H9 (cell line): ENCODE results near the gene ACTR8. TPM values are rescaled to one million over a fixed set of nuclear protein-coding genes. Genes with fewer than 3 reads are reported as not detected.
A peak's percentile ranks its signal among the peaks of the same experiment; 100 is the strongest.

Experiments
- DNase-seq: peaks from one replicate; pipeline ENCODE4 v3.0.0-alpha.2; 2017
- H2AFZ ChIP-seq: one replicate; pipeline ENCODE4 v1.6.1; 2013; ENCODE audit warnings: mild to moderate bottlenecking, low read length, control low read depth, moderate library complexity
- H2AK5ac ChIP-seq: 2 replicates; pipeline ENCODE4 v1.6.1; 2013; ENCODE audit warnings: low read length, control low read depth, mixed read lengths; ENCODE audit not compliant: insufficient read length
- H2BK120ac ChIP-seq: one replicate; pipeline ENCODE4 v1.6.1; 2013; ENCODE audit warnings: low read depth, mild to moderate bottlenecking, low read length, control low read depth, inconsistent platforms; ENCODE audit not compliant: poor library complexity, severe bottlenecking
- H2BK12ac ChIP-seq: 2 replicates; pipeline ENCODE4 v1.6.1; 2013; ENCODE audit warnings: low read length, control low read depth, mixed read lengths, low read depth; ENCODE audit not compliant: insufficient read length
- H2BK15ac ChIP-seq: 2 replicates; pipeline ENCODE4 v1.6.1; 2013; ENCODE audit warnings: low read depth, low read length, control low read depth
- H2BK20ac ChIP-seq: one replicate; pipeline ENCODE4 v1.6.1; 2013; ENCODE audit warnings: low read depth, mild to moderate bottlenecking, low read length, control low read depth, inconsistent platforms; ENCODE audit not compliant: poor library complexity, severe bottlenecking
- H2BK5ac ChIP-seq: 2 replicates; pipeline ENCODE4 v1.6.1; 2013; ENCODE audit warnings: low read length, control low read depth, mixed read lengths; ENCODE audit not compliant: insufficient read length
- H3K14ac ChIP-seq: 2 replicates; pipeline ENCODE4 v1.6.1; 2013; ENCODE audit warnings: low read length, control low read depth; ENCODE audit not compliant: insufficient read depth
- H3K18ac ChIP-seq: 2 replicates; pipeline ENCODE4 v1.6.1; 2013; ENCODE audit warnings: low read depth, mild to moderate bottlenecking, mixed read lengths, low read length, control low read depth; ENCODE audit not compliant: insufficient read length
- H3K23ac ChIP-seq: 2 replicates; pipeline ENCODE4 v1.6.1; 2013; ENCODE audit warnings: low read length, control low read depth, mixed read lengths, low read depth; ENCODE audit not compliant: insufficient read length
- H3K23me2 ChIP-seq: 2 replicates; pipeline ENCODE4 v1.6.1; 2013; ENCODE audit warnings: low read depth, mild to moderate bottlenecking, mixed read lengths, low read length, control low read depth; ENCODE audit not compliant: insufficient read length, poor library complexity, severe bottlenecking
- H3K27ac ChIP-seq: 2 replicates; pipeline ENCODE4 v1.5.1; 2013; ENCODE audit warnings: low read length, control low read depth, mixed read lengths, low read depth; ENCODE audit not compliant: insufficient read length
- H3K27me3 ChIP-seq: 2 replicates; pipeline ENCODE4 v1.6.1; 2013; ENCODE audit warnings: low read length, control low read depth, inconsistent platforms; ENCODE audit not compliant: insufficient read depth
- H3K4ac ChIP-seq: 2 replicates; pipeline ENCODE4 v1.6.1; 2013; ENCODE audit warnings: low read depth, mild to moderate bottlenecking, control low read depth, inconsistent platforms, low read length, moderate library complexity
- H3K4me1 ChIP-seq: 2 replicates; pipeline ENCODE4 v1.6.1; 2013; ENCODE audit warnings: low read length, control low read depth, inconsistent platforms; ENCODE audit not compliant: insufficient read depth
- H3K4me2 ChIP-seq: 2 replicates; pipeline ENCODE4 v1.6.1; 2013; ENCODE audit warnings: low read length, control low read depth, mixed read lengths; ENCODE audit not compliant: insufficient read length, insufficient read depth
- H3K56ac ChIP-seq: 2 replicates; pipeline ENCODE4 v1.6.1; 2013; ENCODE audit warnings: low read depth, mild to moderate bottlenecking, mixed read lengths, low read length, control low read depth; ENCODE audit not compliant: insufficient read length
- H3K79me1 ChIP-seq: 2 replicates; pipeline ENCODE4 v1.6.1; 2013; ENCODE audit warnings: low read depth, mild to moderate bottlenecking, moderate library complexity, low read length, control low read depth, inconsistent platforms; ENCODE audit not compliant: insufficient read depth, poor library complexity, severe bottlenecking
- H3K79me2 ChIP-seq: 2 replicates; pipeline ENCODE4 v1.6.1; 2013; ENCODE audit warnings: low read length, control low read depth, inconsistent platforms; ENCODE audit not compliant: insufficient read depth
- H3K9ac ChIP-seq: 2 replicates; pipeline ENCODE4 v1.6.1; 2013; ENCODE audit warnings: low read length, control low read depth, mixed read lengths; ENCODE audit not compliant: insufficient read length; ENCODE audit errors: extremely low read depth
- H3K9me3 ChIP-seq: one replicate; pipeline ENCODE4 v1.6.1; 2013; ENCODE audit warnings: low read depth, low read length, inconsistent platforms; ENCODE audit not compliant: control insufficient read depth
- H3T11ph ChIP-seq: one replicate; pipeline ENCODE4 v1.6.1; 2013; ENCODE audit warnings: mild to moderate bottlenecking, low read length, control low read depth, inconsistent platforms
- H4K20me1 ChIP-seq: one replicate; pipeline ENCODE4 v1.6.1; 2013; ENCODE audit not compliant: control insufficient read depth, insufficient read length, insufficient read depth
- H4K5ac ChIP-seq: 2 replicates; pipeline ENCODE4 v1.6.1; 2013; ENCODE audit warnings: low read depth, mild to moderate bottlenecking, mixed read lengths, low read length, control low read depth; ENCODE audit not compliant: insufficient read length
- H4K8ac ChIP-seq: replicated peaks from 2 replicates; pipeline ENCODE4 v1.6.1; 2013; ENCODE audit warnings: low read length, control low read depth, mixed read lengths, low read depth; ENCODE audit not compliant: insufficient read length
- H4K91ac ChIP-seq: 2 replicates; pipeline ENCODE4 v1.6.1; 2013; ENCODE audit warnings: low read depth, mild to moderate bottlenecking, moderate library complexity, mixed read lengths, low read length, control low read depth; ENCODE audit not compliant: insufficient read length
- H3K27ac Mint-ChIP-seq, 3 experiments: 2 replicates in 2 of 3; 3 replicates in 1 of 3; pipeline ENCODE4 v1.8.0; 2020 to 2021; ENCODE audit warnings: mixed read lengths in 3 of 3, mild to moderate bottlenecking in 1 of 3, moderate library complexity in 1 of 3
- H3K27me3 Mint-ChIP-seq: 2 replicates; pipeline ENCODE4 v1.8.0; 2021; ENCODE audit warnings: low read depth, mild to moderate bottlenecking, moderate library complexity, mixed read lengths
- H3K36me3 Mint-ChIP-seq, 3 experiments: 2 replicates in 2 of 3; 3 replicates in 1 of 3; pipeline ENCODE4 v1.8.0; 2020 to 2021; ENCODE audit warnings: low read depth in 3 of 3, mixed read lengths in 3 of 3; ENCODE audit not compliant: insufficient read depth in 1 of 3
- H3K4me1 Mint-ChIP-seq, 2 experiments: 2 replicates each; pipeline ENCODE4 v1.8.0; 2020; ENCODE audit warnings: mixed read lengths in 2 of 2
- H3K4me3 Mint-ChIP-seq, 2 experiments: 2 replicates in 1 of 2; 3 replicates in 1 of 2; pipeline ENCODE4 v1.8.0; 2020 to 2021; ENCODE audit warnings: mild to moderate bottlenecking in 2 of 2, mixed read lengths in 2 of 2, moderate library complexity in 1 of 2
- H3K9me3 Mint-ChIP-seq, 2 experiments: 2 replicates in 1 of 2; 3 replicates in 1 of 2; pipeline ENCODE4 v1.8.0; 2020; ENCODE audit warnings: mild to moderate bottlenecking in 2 of 2, mixed read lengths in 2 of 2, moderate library complexity in 1 of 2
- WGBS: extraction: QIAGEN DNeasy Blood & Tissue Kit; methylation state at CpG from one replicate; pipeline ENCODE4 v1.1.7; 2013; ENCODE audit warnings: missing lambda C conversion rate, low lambda C conversion rate, mixed read lengths; ENCODE audit not compliant: insufficient read length; ENCODE audit errors: extremely low coverage; 5-methylcytosine and 5-hydroxymethylcytosine counted together
- total RNA-seq: library from RNA; stranded (reverse); gene quantifications from 2 replicates; pipeline ENCODE4 v1.2.1, GENCODE V29; 2021
- TF ChIP-seq, protein P1 (sequence below): fragments of 200-600 bp; sonication (generic); conservative IDR thresholded peaks from 3 replicates; pipeline ENCODE4 v1.8.0; 2021; ENCODE audit warnings: antibody characterized with exemption, mild to moderate bottlenecking

Gene ACTR8
- total RNA-seq, 1 experiment from 2014 or later: 39.2 TPM

DNA sequence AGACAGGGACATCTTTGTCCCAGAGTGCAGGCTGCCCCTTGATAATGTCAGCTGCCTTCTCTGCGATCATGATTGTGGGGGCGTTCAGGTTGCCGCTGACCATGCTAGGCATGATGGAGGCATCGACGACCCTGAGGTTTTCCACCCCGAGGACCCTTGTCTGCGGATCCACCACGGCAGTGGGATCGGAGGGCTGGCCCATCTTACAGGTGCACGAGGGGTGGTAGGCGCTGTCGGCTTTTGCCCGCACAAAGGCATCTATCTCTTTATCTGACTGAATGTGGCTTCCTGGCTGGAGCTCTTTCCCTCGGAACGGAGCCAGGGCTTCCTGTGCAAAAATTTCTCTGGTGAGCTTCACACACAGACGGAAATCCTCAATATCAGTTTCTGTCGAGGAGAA is 64.1 kb downstream of the ACTR8 start:
- Mint-ChIP-seq H3K4me1 (no peaks in the 10 kb centered on the region), H3K27me3 (no peaks in the 10 kb centered on the region; the same call in 1 of the 2 replicates), H3K4me3 (no peak overlapping the region), H3K36me3 (peaks cover 0 to 31% (median 18%) of the 10 kb centered on the region in 3 experiments; a peak in 6 of 7 replicates), H3K27ac (peak overlapping the region in 1 of 3 experiments; percentile 57; a peak in 1 of 7 replicates), H3K9me3 (no peaks in the 10 kb centered on the region)
- Histone ChIP-seq H3K14ac (no peak overlapping the region), H2BK120ac (no peak overlapping the region), H2AFZ (no peak overlapping the region), H3K79me1 (no peaks in the 10 kb centered on the region), H3K18ac (no peak overlapping the region), H2BK12ac (no peak overlapping the region), H3K56ac (no peak overlapping the region), H3K9me3 (no peaks in the 10 kb centered on the region), H3K23me2 (no peaks in the 10 kb centered on the region), H3K27me3 (no peaks in the 10 kb centered on the region), H4K5ac (no peak overlapping the region), H4K91ac (no peak overlapping the region), H3K79me2 (no peaks in the 10 kb centered on the region), H3K4ac (no peak overlapping the region), H3K4me1 (no peaks in the 10 kb centered on the region), H3K4me2 (no peak overlapping the region), H3K23ac (no peak overlapping the region), H2BK15ac (no peak overlapping the region), H2BK5ac (no peak overlapping the region), H3T11ph (no peak overlapping the region), H4K20me1 (no peaks in the 10 kb centered on the region), H2AK5ac (no peak overlapping the region), H3K9ac (no peak overlapping the region), H4K8ac (no peak overlapping the region), H3K27ac (no peak overlapping the region), H2BK20ac (no peak overlapping the region)
- no CpG with 5 or more reads among the region's 17 CpGs for WGBS
- TF ChIP-seq, protein P1, sequence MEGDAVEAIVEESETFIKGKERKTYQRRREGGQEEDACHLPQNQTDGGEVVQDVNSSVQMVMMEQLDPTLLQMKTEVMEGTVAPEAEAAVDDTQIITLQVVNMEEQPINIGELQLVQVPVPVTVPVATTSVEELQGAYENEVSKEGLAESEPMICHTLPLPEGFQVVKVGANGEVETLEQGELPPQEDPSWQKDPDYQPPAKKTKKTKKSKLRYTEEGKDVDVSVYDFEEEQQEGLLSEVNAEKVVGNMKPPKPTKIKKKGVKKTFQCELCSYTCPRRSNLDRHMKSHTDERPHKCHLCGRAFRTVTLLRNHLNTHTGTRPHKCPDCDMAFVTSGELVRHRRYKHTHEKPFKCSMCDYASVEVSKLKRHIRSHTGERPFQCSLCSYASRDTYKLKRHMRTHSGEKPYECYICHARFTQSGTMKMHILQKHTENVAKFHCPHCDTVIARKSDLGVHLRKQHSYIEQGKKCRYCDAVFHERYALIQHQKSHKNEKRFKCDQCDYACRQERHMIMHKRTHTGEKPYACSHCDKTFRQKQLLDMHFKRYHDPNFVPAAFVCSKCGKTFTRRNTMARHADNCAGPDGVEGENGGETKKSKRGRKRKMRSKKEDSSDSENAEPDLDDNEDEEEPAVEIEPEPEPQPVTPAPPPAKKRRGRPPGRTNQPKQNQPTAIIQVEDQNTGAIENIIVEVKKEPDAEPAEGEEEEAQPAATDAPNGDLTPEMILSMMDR: no peak
- DNase-seq: no peak
